ENCODE measurements around the gene USH1C. TPM values are rescaled to one million over a fixed set of nuclear protein-coding genes. Genes with fewer than 3 reads are reported as not detected.

Gene USH1C
- total and polyA plus RNA-seq, 9 donors, result 0.25 to 1.2 (median 1.00) TPM; not detected in 5

DNA sequence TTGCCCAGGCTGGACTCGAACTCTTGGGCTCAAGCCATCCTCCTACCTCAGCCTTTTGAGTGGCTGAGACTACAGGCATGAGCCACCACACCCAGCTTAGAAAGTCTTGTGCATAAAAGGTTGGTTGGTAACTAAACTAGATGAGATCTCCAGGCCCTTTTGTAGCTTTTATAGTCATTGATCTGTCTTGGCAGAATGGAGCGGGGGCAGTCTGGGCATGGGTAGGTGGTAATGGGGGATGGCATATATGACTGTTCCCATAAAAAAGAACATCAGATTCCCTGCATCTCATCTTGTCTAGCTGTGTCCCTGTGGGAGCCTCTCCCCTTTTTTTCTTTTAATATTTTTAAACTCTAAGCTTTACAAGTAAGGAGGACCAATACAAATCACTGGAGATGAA is 97.7 kb downstream of the USH1C start:
- 76 to 93% (median 86%) methylated on average over 2 of the region's 2 CpGs for WGBS, 3 donors
- TF ChIP-seq, protein P1, sequence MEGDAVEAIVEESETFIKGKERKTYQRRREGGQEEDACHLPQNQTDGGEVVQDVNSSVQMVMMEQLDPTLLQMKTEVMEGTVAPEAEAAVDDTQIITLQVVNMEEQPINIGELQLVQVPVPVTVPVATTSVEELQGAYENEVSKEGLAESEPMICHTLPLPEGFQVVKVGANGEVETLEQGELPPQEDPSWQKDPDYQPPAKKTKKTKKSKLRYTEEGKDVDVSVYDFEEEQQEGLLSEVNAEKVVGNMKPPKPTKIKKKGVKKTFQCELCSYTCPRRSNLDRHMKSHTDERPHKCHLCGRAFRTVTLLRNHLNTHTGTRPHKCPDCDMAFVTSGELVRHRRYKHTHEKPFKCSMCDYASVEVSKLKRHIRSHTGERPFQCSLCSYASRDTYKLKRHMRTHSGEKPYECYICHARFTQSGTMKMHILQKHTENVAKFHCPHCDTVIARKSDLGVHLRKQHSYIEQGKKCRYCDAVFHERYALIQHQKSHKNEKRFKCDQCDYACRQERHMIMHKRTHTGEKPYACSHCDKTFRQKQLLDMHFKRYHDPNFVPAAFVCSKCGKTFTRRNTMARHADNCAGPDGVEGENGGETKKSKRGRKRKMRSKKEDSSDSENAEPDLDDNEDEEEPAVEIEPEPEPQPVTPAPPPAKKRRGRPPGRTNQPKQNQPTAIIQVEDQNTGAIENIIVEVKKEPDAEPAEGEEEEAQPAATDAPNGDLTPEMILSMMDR (IDR thresholded peaks at IDR 0.05), result no peak

DNA sequence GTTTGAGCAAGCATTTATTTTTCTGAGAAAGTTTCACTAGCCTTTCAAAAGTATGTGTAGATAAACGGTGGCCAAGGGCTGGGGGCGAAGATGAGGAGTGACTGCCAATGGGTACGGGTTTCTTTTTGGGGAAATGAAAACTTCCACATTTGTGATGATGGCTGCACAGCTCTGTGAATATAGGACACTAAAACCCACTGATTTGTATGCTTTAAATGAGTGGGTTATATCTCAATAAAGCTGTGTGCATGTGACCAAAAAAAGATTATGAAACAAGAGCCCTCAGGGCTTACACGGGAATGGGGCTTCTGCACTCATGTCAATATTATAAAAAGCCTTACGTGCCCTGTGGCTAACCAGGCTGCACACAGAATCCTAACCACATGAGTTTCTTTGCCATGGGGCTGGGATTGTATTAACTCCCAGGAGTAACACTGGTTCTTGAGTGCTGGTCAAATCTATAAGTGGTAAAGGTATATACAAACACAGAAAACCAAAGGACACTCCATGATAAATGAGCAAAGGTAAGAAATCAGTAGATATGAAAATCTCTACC is 98.9 kb downstream of the USH1C start:
- TF ChIP-seq POLR2A (IDR thresholded peaks at IDR 0.05) (no peak), EP300 (IDR thresholded peaks at IDR 0.05) (no peak)
- TF ChIP-seq, protein P1 (IDR thresholded peaks at IDR 0.05), result no peak
- Histone ChIP-seq H3K9me3 (no peaks in the 10 kb centered on the region), H3K27ac (no peak overlapping the region), H3K4me1 (ENCODE audit: insufficient read depth) (no peaks in the 10 kb centered on the region), H3K27me3 (no peaks in the 10 kb centered on the region), H3K4me3 (no peak overlapping the region), H3K36me3 (no peaks in the 10 kb centered on the region)
- no peak for DNase-seq
- intact Hi-C loops (cut with DNase I), result no loop called here
- 61 to 69% (median 68%) methylated on average over 5 of the region's 5 CpGs for WGBS, 3 donors

More for the DNA sequence above, 97.7 kb downstream of the USH1C start:
- H3K36me3 ChIP-seq, result no peaks in the 10 kb centered on the region
- no peaks in the 10 kb centered on the region for H3K9me3 ChIP-seq
- intact Hi-C loops (cut with DNase I), result no loop called here
- H3K4me3 ChIP-seq, result no peak overlapping the region
- no peaks in the 10 kb centered on the region for H3K27me3 ChIP-seq
- no peak overlapping the region for H3K27ac ChIP-seq
- DNase-seq, result no peak
- H3K4me1 ChIP-seq (ENCODE audit: insufficient read depth), result no peaks in the 10 kb centered on the region

DNA sequence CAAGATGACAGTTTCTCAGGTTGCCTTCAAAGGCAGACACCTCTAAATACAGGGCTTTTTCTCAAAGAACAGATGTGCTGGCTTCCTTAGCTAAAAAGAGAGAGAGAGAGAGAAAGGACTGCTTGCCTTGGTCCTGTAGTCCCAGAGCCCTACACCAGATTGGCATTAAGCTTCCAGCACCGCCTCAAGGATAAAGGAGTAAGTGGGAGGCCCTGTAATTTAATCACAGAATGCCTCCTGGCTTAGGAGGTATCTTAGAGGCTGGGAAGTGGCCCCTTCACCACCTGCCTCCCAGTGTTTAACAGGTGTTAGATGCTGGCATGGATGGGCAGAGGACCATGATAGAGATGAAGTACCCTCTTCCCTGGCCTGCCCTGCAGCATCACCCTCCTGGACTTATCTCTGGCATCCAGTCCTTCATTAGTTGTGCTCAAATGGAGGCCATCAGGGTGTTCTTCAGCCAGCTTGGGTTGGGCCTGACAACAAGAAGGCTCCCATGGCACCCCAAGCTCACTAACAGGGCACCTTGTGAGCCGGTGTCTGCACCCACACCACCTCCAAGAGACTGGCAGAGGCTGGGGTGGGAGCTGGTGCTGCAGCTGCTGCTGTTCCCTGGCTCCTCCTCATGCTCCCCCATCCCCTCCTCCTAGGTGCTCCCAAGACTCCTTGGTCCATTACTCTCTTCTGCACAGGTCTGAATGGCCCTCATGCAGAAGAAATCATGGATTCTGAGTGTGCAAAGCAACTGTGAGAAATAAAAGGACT is 100.1 kb downstream of the USH1C start:
- no peak overlapping the region for H3K4me3 ChIP-seq
- H3K4me1 ChIP-seq (ENCODE audit: insufficient read depth), result no peaks in the 10 kb centered on the region
- DNase-seq, result no peak
- no peak overlapping the region for H3K27ac ChIP-seq
- intact Hi-C loops (cut with DNase I), result no loop called here
- no peaks in the 10 kb centered on the region for H3K36me3 ChIP-seq
- H3K9me3 ChIP-seq, result no peaks in the 10 kb centered on the region
- H3K27me3 ChIP-seq, result no peaks in the 10 kb centered on the region
- WGBS, 3 donors, result 66 to 75% (median 68%) methylated on average over 2 of the region's 2 CpGs
- TF ChIP-seq POLR2A (IDR thresholded peaks at IDR 0.05), result no peak

Other genes with a start within 250 kb of the USH1C start
- 1 to 10 TPM; 2.4 to 7.7 (median 4.0) TPM for gene NCR3LG1, start 192.6 kb downstream of the USH1C start, total RNA-seq
- 1 to 10 TPM in 1 of 2 donors, under 1 TPM in 1; 0.75 to 3.5 TPM for gene NCR3LG1, start 192.6 kb downstream of the USH1C start, polyA plus RNA-seq
- gene KCNJ11, start 155.8 kb downstream of the USH1C start, total RNA-seq, result under 1 TPM in 6 of 7 donors, not detected in 1; 0.35 to 0.92 (median 0.61) TPM
- gene KCNJ11, start 155.8 kb downstream of the USH1C start, polyA plus RNA-seq, result under 1 TPM in 1 of 2 donors, not detected in 1; 0.31 TPM
- 1 to 10 TPM in 1 of 7 donors, under 1 TPM in 4, not detected in 2; 0.43 to 1.1 (median 0.71) TPM for gene ABCC8, start 67.6 kb downstream of the USH1C start, total RNA-seq
- 1 to 10 TPM in 1 of 2 donors, under 1 TPM in 1; 0.38 to 1.8 TPM for gene ABCC8, start 67.6 kb downstream of the USH1C start, polyA plus RNA-seq
- gene OTOG, start 2.8 kb upstream of the USH1C start, total RNA-seq, result not detected
- not detected for gene OTOG, start 2.8 kb upstream of the USH1C start, polyA plus RNA-seq
- gene MYOD1, start 175.2 kb upstream of the USH1C start, total RNA-seq, result not detected
- not detected for gene MYOD1, start 175.2 kb upstream of the USH1C start, polyA plus RNA-seq
- under 1 TPM in 2 of 7 donors, not detected in 5; 0.02 to 0.03 TPM for gene KCNC1, start 190.4 kb upstream of the USH1C start, total RNA-seq
- gene KCNC1, start 190.4 kb upstream of the USH1C start, polyA plus RNA-seq, result under 1 TPM; 0.04 to 0.18 TPM

Data from ovary (tissue), 9 donors.